HEK293T (cell line): Measurements from ENCODE around the gene WIPF2.

Source experiments
- CTCF ChIA-PET: fragments of 350-600 bp; formaldehyde crosslinking; extraction: SDS; loops from one replicate; lab custom pipeline; 2021; ENCODE audit warnings: antibody characterized with exemption, inconsistent platforms; lab: Yijun Ruan, JAX
- POLR2A ChIA-PET: fragments of 350-600 bp; formaldehyde crosslinking; extraction: SDS; loops from one replicate; lab custom pipeline; 2020; ENCODE audit warnings: antibody characterized with exemption, inconsistent platforms; lab: Yijun Ruan, JAX
- DNase-seq: peaks from one replicate; pipeline ENCODE4 v3.0.0; 2012; ENCODE audit warnings: mixed read lengths; ENCODE audit errors: extremely low spot score
- ARNT ChIP-seq: fragments of 450-650 bp; IDR thresholded peaks from 2 replicates; pipeline ENCODE4 v1.6.1; 2017; ENCODE audit warnings: mild to moderate bottlenecking
- BHLHE40 ChIP-seq: fragments of 450-650 bp; IDR thresholded peaks from 2 replicates; pipeline ENCODE4 v1.6.1; 2016; ENCODE audit warnings: mild to moderate bottlenecking, moderate library complexity, borderline replicate concordance
- CTBP1 ChIP-seq: fragments of 450-650 bp; IDR thresholded peaks from 2 replicates; pipeline ENCODE4 v1.6.1; 2016; ENCODE audit warnings: borderline replicate concordance
- ELF4 ChIP-seq: fragments of 450-650 bp; IDR thresholded peaks from 2 replicates; pipeline ENCODE4 v1.6.1; 2017; ENCODE audit warnings: antibody characterized with exemption
- FOXA1 ChIP-seq: fragments of 450-650 bp; IDR thresholded peaks from 2 replicates; pipeline ENCODE4 v1.6.1; 2016; ENCODE audit warnings: mild to moderate bottlenecking
- FOXK2 ChIP-seq: fragments of 450-650 bp; IDR thresholded peaks from 2 replicates; pipeline ENCODE4 v1.6.1; 2016; ENCODE audit warnings: mild to moderate bottlenecking
- FOXM1 ChIP-seq: fragments of 450-650 bp; IDR thresholded peaks from 2 replicates; pipeline ENCODE4 v1.6.1; 2017; ENCODE audit warnings: mild to moderate bottlenecking, borderline replicate concordance
- HDGF ChIP-seq: fragments of 450-650 bp; IDR thresholded peaks from 2 replicates; pipeline ENCODE4 v1.6.1; 2017; ENCODE audit warnings: antibody characterized with exemption, borderline replicate concordance
- L3MBTL2 ChIP-seq: fragments of 450-650 bp; conservative IDR thresholded peaks from 2 replicates; pipeline ENCODE4 v1.6.1; 2016; ENCODE audit warnings: mild to moderate bottlenecking
- LEF1 ChIP-seq: fragments of 450-650 bp; IDR thresholded peaks from 2 replicates; pipeline ENCODE4 v1.6.1; 2017; ENCODE audit warnings: mild to moderate bottlenecking, borderline replicate concordance
- NFRKB ChIP-seq: fragments of 450-650 bp; IDR thresholded peaks from 2 replicates; pipeline ENCODE4 v1.6.1; 2016; ENCODE audit warnings: mild to moderate bottlenecking, moderate library complexity
- SP1 ChIP-seq: fragments of 450-650 bp; IDR thresholded peaks from 2 replicates; pipeline ENCODE4 v1.6.1; 2017
- SUZ12 ChIP-seq: fragments of 450-650 bp; IDR thresholded peaks from 2 replicates; pipeline ENCODE4 v1.6.1; 2016; ENCODE audit warnings: mild to moderate bottlenecking
- TARDBP ChIP-seq: fragments of 450-650 bp; IDR thresholded peaks from 2 replicates; pipeline ENCODE4 v1.6.1; 2016
- ZNF384 ChIP-seq: fragments of 450-650 bp; IDR thresholded peaks from 2 replicates; pipeline ENCODE4 v1.6.1; 2016
- TF ChIP-seq, protein P1 (sequence below): fragments of 450-650 bp; IDR thresholded peaks from 2 replicates; pipeline ENCODE4 v1.6.1; 2016

Gene WIPF2

DNA sequence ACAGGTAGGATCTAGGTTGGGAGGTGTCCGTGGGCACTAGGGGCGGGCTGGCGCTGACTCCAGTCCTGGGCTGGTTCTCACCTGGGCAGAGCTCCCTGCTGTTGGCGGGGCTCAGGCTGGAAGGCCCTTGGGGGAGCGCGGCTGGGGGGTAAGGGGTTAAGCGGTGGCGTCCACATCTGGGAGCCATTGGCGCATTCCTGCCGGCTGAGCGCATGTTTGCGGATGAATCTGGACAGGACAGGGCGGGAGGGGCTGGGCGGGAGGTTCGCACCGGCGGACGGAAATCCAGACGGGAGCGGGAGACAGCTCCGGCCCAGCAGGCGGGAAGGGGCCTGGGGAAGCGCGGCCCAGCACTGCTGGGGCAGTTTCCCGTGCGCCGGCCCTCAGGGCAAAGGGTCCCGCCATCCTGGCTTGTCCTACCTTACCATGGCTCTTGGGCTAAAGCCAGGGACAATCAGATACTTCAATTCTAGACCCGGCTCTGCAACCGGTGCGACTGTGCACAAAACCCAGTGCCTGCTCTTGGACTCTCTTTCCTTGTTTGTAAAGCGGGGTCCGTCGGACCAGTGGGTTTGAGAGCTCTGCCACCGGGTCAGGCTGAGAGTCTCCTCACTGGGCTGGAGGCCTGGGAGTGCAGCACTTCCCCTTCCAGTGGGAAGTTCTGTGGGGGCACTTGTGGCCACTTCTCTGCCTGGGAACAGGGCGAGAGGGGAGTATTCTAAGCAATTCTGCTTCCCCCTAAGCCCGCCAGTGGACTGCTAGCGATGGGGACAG is 97.7 kb downstream of the WIPF2 start:
- DNase-seq, result peak; percentile 28
- ChIA-PET POLR2A (interaction anchor here (0.7 to 2.6 kb wide), 13 partner anchors 7 to 29 kb away, joined by 3 to 12 read pairs (median 4); partner anchors contain the start of genes CDC6 and RARA), CTCF (interaction anchor here (0.6 to 2.1 kb wide), 7 partner anchors 9 to 115 kb away, joined by 3 to 18 read pairs (median 4); no protein-coding TSS in a partner anchor)
- TF ChIP-seq NFRKB (no peak), ARNT (no peak), SP1 (no peak), FOXA1 (no peak), CTBP1 (no peak)
- TF ChIP-seq, protein P1, sequence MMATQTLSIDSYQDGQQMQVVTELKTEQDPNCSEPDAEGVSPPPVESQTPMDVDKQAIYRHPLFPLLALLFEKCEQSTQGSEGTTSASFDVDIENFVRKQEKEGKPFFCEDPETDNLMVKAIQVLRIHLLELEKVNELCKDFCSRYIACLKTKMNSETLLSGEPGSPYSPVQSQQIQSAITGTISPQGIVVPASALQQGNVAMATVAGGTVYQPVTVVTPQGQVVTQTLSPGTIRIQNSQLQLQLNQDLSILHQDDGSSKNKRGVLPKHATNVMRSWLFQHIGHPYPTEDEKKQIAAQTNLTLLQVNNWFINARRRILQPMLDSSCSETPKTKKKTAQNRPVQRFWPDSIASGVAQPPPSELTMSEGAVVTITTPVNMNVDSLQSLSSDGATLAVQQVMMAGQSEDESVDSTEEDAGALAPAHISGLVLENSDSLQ, result no peak

DNA sequence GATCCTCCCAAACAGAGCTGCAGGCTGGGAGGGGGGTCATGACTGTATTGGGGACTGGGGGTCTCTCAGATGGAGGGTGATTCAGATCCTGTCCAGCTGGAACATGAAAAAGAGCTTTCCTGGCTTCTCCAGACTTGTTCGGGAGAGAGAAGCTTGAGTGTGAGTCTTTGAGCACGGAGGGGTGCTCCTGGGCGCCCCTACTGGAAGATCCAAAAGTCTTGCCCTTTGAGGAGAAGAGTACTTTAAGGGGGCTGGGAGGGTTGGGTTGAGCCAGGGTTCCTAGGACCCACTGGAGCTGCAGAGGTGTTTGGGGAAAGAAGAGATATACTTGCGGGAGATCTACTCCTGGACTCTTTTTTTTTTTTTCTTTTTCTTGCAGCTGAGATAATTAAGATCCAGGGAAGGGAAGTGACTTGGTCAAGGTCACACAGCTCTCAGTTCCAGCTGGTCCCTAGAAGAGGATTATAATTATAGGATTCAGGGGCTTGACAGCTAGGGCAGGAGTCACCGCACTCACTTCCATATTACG is 98.3 kb downstream of the WIPF2 start:
- DNase-seq, result peak; percentile 23
- CTCF ChIA-PET, result interaction anchor here (0.6 to 2.1 kb wide), 8 partner anchors 10 to 116 kb away, joined by 3 to 18 read pairs (median 4); no protein-coding TSS in a partner anchor
- TF ChIP-seq CTBP1 (no peak), ELF4 (no peak), FOXK2 (no peak), FOXM1 (no peak), BHLHE40 (no peak), SUZ12 (no peak), FOXA1 (no peak), ZNF384 (no peak), SP1 (no peak), LEF1 (no peak), ARNT (no peak), NFRKB (no peak), TARDBP (no peak), L3MBTL2 (no peak), HDGF (no peak)
- TF ChIP-seq, protein P1, result no peak
- POLR2A ChIA-PET, result interaction anchor here (0.7 to 2.6 kb wide), 9 partner anchors 8 to 29 kb away, joined by 3 to 12 read pairs (median 4); partner anchors contain the start of genes CDC6 and RARA

DNA sequence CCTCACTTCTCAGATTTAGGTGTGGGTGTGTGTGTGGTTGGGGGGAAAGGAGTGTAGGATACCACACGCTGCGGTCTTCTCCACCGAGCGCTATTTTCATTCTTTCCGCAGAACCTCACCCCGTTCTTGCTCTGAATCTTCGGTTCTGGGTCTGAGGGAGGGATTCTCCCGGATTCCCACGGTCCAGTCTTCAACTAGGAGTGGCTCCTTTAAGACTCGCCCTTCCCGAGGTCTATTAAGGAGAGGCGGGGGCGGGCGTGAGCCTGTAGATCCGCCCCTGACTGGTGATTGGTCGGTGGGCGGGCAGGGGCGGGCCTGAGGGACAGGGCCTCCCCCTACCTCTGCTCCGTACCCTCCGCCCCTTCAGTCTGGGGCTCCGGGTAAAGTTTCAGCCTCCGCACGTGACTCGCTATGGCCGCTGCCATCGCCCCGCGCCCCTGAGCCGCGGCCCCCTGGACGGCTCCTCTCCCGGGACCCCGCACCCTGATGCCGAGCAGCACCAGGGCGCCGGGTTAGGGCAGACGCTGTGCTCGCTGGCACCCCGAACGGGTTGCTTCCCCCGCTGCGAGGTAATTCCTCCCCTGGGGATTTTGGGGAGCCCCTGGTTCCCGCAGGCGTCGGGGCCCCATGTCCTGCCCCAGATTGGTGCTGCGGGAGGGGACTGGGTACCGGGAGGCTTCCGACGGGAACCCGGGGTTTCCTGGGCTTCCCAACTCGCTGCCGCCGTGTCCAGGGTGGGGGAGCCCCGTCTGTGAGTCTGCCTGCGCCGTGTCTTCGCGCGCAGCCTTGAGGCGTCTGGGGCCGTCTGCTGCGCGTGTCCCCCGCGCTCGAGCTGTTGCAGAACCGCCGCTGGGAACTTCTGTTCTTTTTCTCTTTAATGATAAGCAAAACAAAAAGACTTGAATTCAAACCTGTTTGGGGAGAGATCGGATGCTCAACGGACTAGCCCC is 99.1 kb downstream of the WIPF2 start:
- POLR2A ChIA-PET, result interaction anchor here (0.7 to 2.6 kb wide), 17 partner anchors 8 to 99 kb away, joined by 3 to 12 read pairs (median 4); partner anchors contain the start of genes CDC6, RARA and WIPF2
- peak; percentile 93 for DNase-seq
- CTCF ChIA-PET, result interaction anchor here (0.6 to 2.1 kb wide), 6 partner anchors 11 to 84 kb away, joined by 3 to 18 read pairs (median 4); no protein-coding TSS in a partner anchor
- TF ChIP-seq L3MBTL2 (peak; percentile 61), HDGF (no peak), CTBP1 (no peak)
- TF ChIP-seq, protein P1, result peak; percentile 78

DNA sequence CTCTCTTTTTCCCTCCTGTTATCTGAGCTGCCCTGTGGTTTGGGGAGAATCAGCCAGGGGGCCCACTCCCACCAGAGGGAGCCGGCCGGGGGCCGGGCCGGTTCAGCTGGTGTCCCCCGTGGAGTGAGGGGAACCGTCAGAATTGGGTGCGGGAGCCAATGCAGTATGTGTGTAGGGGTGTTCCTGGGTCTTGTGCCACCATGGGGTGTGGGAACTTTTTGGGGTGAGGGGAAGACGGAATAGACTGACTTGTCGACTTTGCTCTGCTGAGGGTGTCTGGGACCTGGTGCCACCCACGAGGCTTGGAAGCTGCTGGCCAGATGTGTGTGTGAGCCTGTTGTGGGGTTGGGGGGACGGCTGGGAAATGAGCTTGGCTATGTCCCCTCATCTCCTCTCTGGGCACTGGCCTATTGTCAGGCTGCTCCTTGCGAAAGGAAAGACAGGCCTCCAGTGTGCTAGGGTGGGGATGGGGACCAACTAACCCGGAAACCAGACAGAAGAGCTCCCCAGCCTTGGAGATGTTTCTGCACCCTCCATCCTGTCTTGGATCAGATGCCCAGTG is 99.8 kb downstream of the WIPF2 start:
- CTCF ChIA-PET, result interaction anchor here (1.0 kb wide), 1 partner anchor 15 kb away, joined by 3 read pairs; no protein-coding TSS in a partner anchor
- DNase-seq, result no peak
- TF ChIP-seq BHLHE40 (no peak), FOXM1 (no peak), FOXA1 (no peak), SP1 (no peak), CTBP1 (no peak), FOXK2 (no peak), L3MBTL2 (no peak), SUZ12 (no peak), ZNF384 (no peak)
- TF ChIP-seq, protein P1, result no peak
- POLR2A ChIA-PET, result interaction anchor here (0.7 to 2.6 kb wide), 10 partner anchors 9 to 100 kb away, joined by 3 to 12 read pairs (median 4); partner anchors contain the start of genes CDC6 and WIPF2
